Smooth muscle cell of trachea (primary cell): ENCODE results near the gene LGALS9C. TPM values are rescaled to one million over a fixed set of nuclear protein-coding genes. Genes with fewer than 3 reads are reported as not detected.

Source experiments
- total RNA-seq: library from RNA; depleted of rRNA; stranded (reverse); fragments of >200 nt; gene quantifications from 2 replicates; pipeline ENCODE4 v1.2.1, GENCODE V29; 2014

Gene LGALS9C
- not detected in 2 replicates for total RNA-seq

GRCh38 chr17:18476508-18477308, at the start of gene LGALS9C:
TSS of gene LGALS9C (plus strand) at chr17:18476789. CDS start at chr17:18476855, 66 bp downstream.

Other genes starting within 250 kb of the LGALS9C start
- gene FLII, start 218.1 kb upstream of the LGALS9C start, total RNA-seq, result 371 and 453 TPM in 2 replicates
- 21.3 and 30.5 TPM in 2 replicates for gene MIEF2, start 216.1 kb upstream of the LGALS9C start, total RNA-seq
- gene TOP3A, start 161.8 kb upstream of the LGALS9C start, total RNA-seq, result 18.5 and 29.5 TPM in 2 replicates
- 18.5 and 27.1 TPM in 2 replicates for gene SMCR8, start 161.5 kb upstream of the LGALS9C start, total RNA-seq
- gene SHMT1, start 113.2 kb upstream of the LGALS9C start, total RNA-seq, result 7.4 and 19.9 TPM in 2 replicates
- not detected in 2 replicates for gene EVPLL, start 99.0 kb upstream of the LGALS9C start, total RNA-seq
- not detected in 2 replicates for gene TBC1D28, start 167.6 kb downstream of the LGALS9C start, total RNA-seq
- gene FOXO3B, start 205.5 kb downstream of the LGALS9C start, total RNA-seq, result 3.8 and 8.1 TPM in 2 replicates